HG02973 (cell line): ENCODE data around the gene UNC45B.
"Not testable (repeated sequence)": the region's sequence is repeated elsewhere in the genome, so short reads cannot be mapped to it uniquely, and the experiment has no call there.

ENCODE experiments used
- ATAC-seq: cut with Tn5 transposase; IDR thresholded peaks from one replicate; pipeline ENCODE4 v1.9.1; 2021; ENCODE audit warnings: moderate library complexity; ENCODE audit not compliant: unreplicated experiment

The UNC45B gene

GRCh38 chr17:35141681-35142466 is 5.7 kb upstream of the UNC45B start, which contains the start of gene NLE1:
TSS of gene NLE1 (minus strand) at chr17:35142303. CDS start at chr17:35142275, 28 bp downstream.
- ATAC-seq, result peak; percentile 87

GRCh38 chr17:35142467-35142796 is 5.2 kb upstream of the UNC45B start:
- no peak for ATAC-seq

- ATAC-seq, result no peak
Measured at GRCh38 chr17:35144840-35145239, 2.8 kb upstream of the UNC45B start.

- no peak for ATAC-seq
Measured at GRCh38 chr17:35146214-35146833, 1.3 kb upstream of the UNC45B start.

- ATAC-seq, result no peak
Measured at GRCh38 chr17:35148144-35148543, 527 bp downstream of the UNC45B start.

- ATAC-seq, result no peak
Measured at GRCh38 chr17:35149941-35150340, 2.3 kb downstream of the UNC45B start.

- not testable (repeated sequence) for ATAC-seq
Measured at GRCh38 chr17:35151080-35151479, 3.5 kb downstream of the UNC45B start.

- no peak for ATAC-seq
Measured at GRCh38 chr17:35152421-35153140, 5.0 kb downstream of the UNC45B start.

GRCh38 chr17:35154196-35155165 is 6.9 kb downstream of the UNC45B start:
- no peak for ATAC-seq

- no peak for ATAC-seq
Measured at GRCh38 chr17:35155246-35155645, 7.6 kb downstream of the UNC45B start.

GRCh38 chr17:35159940-35160339 is 12.3 kb downstream of the UNC45B start:
- no peak for ATAC-seq

- no peak for ATAC-seq
Measured at GRCh38 chr17:35160354-35161201, 13.0 kb downstream of the UNC45B start.

GRCh38 chr17:35161281-35161761 is 13.7 kb downstream of the UNC45B start:
- ATAC-seq, result no peak

- ATAC-seq, result no peak
Measured at GRCh38 chr17:35162755-35163154, 15.1 kb downstream of the UNC45B start.

GRCh38 chr17:35163886-35164285 is 16.3 kb downstream of the UNC45B start:
- no peak for ATAC-seq

- no peak for ATAC-seq
Measured at GRCh38 chr17:35164716-35165115, 17.1 kb downstream of the UNC45B start.

- ATAC-seq, result no peak
Measured at GRCh38 chr17:35166526-35166925, 18.9 kb downstream of the UNC45B start.

- no peak for ATAC-seq
Measured at GRCh38 chr17:35167046-35167445, 19.4 kb downstream of the UNC45B start.

- ATAC-seq, result no peak
Measured at GRCh38 chr17:35167666-35168065, 20.0 kb downstream of the UNC45B start.
